Upper lobe of right lung (tissue), 1 donor: ENCODE measurements around the gene PRDM16. TPM values are rescaled to one million over a fixed set of nuclear protein-coding genes. Genes with fewer than 3 reads are reported as not detected.
"Not testable (repeated sequence)": the region's sequence is repeated elsewhere in the genome, so short reads cannot be mapped to it uniquely, and the experiment has no call there.

Source experiments
- ATAC-seq: fragments of 200-7000 bp; cut with Tn5 transposase; one replicate; pipeline ENCODE4 v1.9.1; 2020; ENCODE audit warnings: mild to moderate bottlenecking, moderate library complexity
- DNase-seq: peaks from one replicate; pipeline ENCODE4 v3.0.0-alpha.2; 2020
- H3K27ac ChIP-seq: fragments of 200-600 bp; one replicate; pipeline ENCODE4 v1.8.0; 2022
- H3K27me3 ChIP-seq: fragments of 200-600 bp; one replicate; pipeline ENCODE4 v1.8.0; 2022; ENCODE audit warnings: mild to moderate bottlenecking
- H3K36me3 ChIP-seq: fragments of 200-600 bp; one replicate; pipeline ENCODE4 v1.8.0; 2022
- H3K4me1 ChIP-seq: fragments of 200-600 bp; one replicate; pipeline ENCODE4 v1.8.0; 2022
- H3K4me3 ChIP-seq: fragments of 200-600 bp; one replicate; pipeline ENCODE4 v1.8.0; 2022; ENCODE audit warnings: mild to moderate bottlenecking
- H3K9me3 ChIP-seq: fragments of 200-600 bp; one replicate; pipeline ENCODE4 v1.8.0; 2022
- intact Hi-C: fragments of 100-400 bp; cut with DNase I; formaldehyde crosslinking; loops from one replicate; pipeline ENCODE4 v1.11.0; 2022
- total RNA-seq: library from RNA; stranded (reverse); fragmentation: NEBNext Ultra II Directional; extraction: Animal tissue kit (Norgen Biotek cat#: 25700); gene quantifications from one replicate; pipeline ENCODE4 v1.2.1, GENCODE V29; 2021
- TF ChIP-seq, protein P1 (sequence below): fragments of 200-600 bp; IDR thresholded peaks from one replicate; pipeline ENCODE4 v1.8.0; 2022; ENCODE audit warnings: antibody characterized with exemption
- donor health status: DM: no; HTN: yes; CAD: no; lungs with severe emphysema.

The PRDM16 gene
- total RNA-seq, 1 donor from 2014 or later: 21.0 TPM

DNA sequence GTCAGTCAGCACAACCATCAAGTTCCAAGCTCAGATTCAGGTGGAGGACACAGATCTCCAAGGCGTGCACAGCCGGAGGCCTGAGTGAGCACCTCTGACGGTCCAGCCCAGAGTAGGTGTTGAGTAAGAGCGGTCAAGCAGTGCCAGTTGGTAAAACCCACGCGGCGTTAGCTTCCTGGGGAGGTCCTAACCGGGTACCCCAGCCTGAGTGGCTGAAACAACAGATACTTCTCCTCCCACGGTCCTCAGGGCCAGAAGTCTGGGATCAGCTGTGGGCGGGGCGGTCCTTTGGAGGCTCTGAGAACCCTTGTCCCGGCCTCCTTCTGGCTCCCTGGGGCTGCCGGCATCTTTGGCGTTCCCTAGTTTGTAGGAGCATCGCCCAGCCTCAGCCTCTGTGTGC lies 94.4 kb downstream of the PRDM16 start:
- intact Hi-C loops: no loop called here
- no peak overlapping the region for H3K4me3 ChIP-seq
- H3K27me3 ChIP-seq: no peaks in the 10 kb centered on the region
- H3K4me1 ChIP-seq: peaks cover 7% of the 10 kb centered on the region
- no peaks in the 10 kb centered on the region for H3K9me3 ChIP-seq
- no peak overlapping the region for H3K27ac ChIP-seq
- H3K36me3 ChIP-seq: no peaks in the 10 kb centered on the region
- DNase-seq: peak; percentile 83
- TF ChIP-seq, protein P1, sequence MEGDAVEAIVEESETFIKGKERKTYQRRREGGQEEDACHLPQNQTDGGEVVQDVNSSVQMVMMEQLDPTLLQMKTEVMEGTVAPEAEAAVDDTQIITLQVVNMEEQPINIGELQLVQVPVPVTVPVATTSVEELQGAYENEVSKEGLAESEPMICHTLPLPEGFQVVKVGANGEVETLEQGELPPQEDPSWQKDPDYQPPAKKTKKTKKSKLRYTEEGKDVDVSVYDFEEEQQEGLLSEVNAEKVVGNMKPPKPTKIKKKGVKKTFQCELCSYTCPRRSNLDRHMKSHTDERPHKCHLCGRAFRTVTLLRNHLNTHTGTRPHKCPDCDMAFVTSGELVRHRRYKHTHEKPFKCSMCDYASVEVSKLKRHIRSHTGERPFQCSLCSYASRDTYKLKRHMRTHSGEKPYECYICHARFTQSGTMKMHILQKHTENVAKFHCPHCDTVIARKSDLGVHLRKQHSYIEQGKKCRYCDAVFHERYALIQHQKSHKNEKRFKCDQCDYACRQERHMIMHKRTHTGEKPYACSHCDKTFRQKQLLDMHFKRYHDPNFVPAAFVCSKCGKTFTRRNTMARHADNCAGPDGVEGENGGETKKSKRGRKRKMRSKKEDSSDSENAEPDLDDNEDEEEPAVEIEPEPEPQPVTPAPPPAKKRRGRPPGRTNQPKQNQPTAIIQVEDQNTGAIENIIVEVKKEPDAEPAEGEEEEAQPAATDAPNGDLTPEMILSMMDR: no peak
- ATAC-seq: peak; percentile 75

GRCh38 chr1:3164671-3165070 lies 95.7 kb downstream of the PRDM16 start:
- no peak overlapping the region for H3K27ac ChIP-seq
- H3K4me1 ChIP-seq: peaks cover 9% of the 10 kb centered on the region
- TF ChIP-seq, protein P1: no peak
- H3K36me3 ChIP-seq: no peaks in the 10 kb centered on the region
- H3K4me3 ChIP-seq: no peak overlapping the region
- intact Hi-C loops: no loop called here
- no peaks in the 10 kb centered on the region for H3K27me3 ChIP-seq
- H3K9me3 ChIP-seq: no peaks in the 10 kb centered on the region
- DNase-seq: no peak
- no peak for ATAC-seq

DNA sequence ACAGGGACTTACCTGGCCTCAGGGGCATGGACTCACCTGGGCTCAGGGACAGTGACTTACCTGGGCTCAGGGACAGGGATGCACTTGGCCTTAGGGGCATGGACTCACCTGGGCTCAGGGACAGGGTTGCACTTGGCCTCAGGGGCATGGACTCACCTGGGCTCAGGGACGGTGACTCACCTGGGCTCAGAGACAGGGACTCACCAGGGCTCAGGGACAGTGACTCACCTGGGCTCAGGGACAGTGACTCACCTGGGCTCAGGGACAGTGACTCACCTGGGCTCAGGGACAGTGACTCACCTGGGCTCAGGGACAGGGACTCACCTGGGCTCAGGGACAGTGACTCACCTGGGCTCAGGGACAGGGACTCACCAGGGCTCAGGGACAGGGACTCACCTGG lies 96.2 kb downstream of the PRDM16 start:
- intact Hi-C loops, ATAC-seq, H3K36me3 ChIP-seq, DNase-seq, H3K27ac ChIP-seq, H3K4me3 ChIP-seq, H3K9me3 ChIP-seq, H3K27me3 ChIP-seq: not testable (repeated sequence)
- H3K4me1 ChIP-seq: peaks cover 14% of the 10 kb centered on the region

DNA sequence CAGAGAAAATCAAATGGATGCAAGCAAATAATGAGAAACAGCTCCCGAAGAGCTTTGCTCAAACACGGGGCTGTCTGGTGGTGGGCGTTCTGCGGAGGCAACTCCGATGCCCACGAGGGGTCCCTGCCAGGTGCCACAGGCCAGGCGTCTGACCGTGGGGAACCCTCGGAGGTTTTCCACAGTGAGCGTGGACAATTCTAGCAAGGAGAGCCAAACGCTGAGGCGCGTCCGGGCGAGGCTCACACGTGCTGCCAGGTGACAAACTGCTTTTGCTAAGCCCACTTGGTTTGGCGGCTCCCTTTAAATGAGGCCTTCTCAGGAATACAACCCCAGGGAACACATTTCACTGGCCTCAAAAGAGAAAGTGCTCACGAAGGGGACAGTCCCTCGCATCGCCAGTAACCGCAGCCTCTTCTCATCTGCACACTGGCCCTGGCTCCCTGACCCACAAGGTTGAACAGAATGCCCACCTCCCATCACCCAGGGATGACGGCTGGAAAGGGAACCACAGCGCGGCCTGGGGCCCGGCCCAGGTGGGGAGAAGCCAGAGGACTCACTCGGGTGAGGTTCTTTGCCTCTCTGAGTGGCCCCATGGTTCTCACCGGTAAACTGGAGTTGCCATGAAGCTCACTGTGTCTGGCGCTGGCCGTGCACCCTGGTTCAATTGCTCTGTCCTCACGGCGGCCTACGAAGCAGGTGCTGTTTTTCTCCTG lies 97.4 kb downstream of the PRDM16 start:
- Histone ChIP-seq H3K4me3 (no peak overlapping the region), H3K9me3 (no peaks in the 10 kb centered on the region), H3K36me3 (no peaks in the 10 kb centered on the region), H3K27me3 (no peaks in the 10 kb centered on the region), H3K4me1 (peaks cover 20% of the 10 kb centered on the region), H3K27ac (no peak overlapping the region)
- TF ChIP-seq, protein P1: no peak
- ATAC-seq (no peak), DNase-seq (no peak)
- intact Hi-C loops: no loop called here

DNA sequence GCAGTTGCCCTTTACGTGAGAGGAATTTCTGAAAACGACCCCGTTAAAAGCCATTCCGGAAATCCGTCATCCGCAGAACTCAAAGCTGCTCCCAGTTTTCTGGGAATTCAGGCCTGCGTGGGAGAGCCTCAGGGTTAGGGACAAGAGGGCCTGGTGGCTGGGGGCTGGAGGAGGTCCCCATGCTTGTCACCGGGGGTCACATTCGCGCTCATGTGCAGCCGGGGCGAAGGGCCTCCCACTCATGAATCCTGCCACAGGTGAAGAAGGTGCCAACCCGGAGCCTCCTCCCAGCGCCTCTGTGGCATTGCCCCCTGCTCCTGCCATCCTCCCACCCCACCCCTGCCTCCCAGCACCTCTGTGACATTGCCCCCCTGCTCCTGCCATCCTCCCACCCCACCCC lies 98.3 kb downstream of the PRDM16 start:
- intact Hi-C loops: no loop called here
- Histone ChIP-seq H3K27me3 (no peaks in the 10 kb centered on the region), H3K27ac (no peak overlapping the region), H3K4me3 (no peak overlapping the region), H3K9me3 (no peaks in the 10 kb centered on the region), H3K4me1 (peaks cover 25% of the 10 kb centered on the region), H3K36me3 (no peaks in the 10 kb centered on the region)
- DNase-seq (no peak), ATAC-seq (no peak)
- TF ChIP-seq, protein P1: no peak

DNA sequence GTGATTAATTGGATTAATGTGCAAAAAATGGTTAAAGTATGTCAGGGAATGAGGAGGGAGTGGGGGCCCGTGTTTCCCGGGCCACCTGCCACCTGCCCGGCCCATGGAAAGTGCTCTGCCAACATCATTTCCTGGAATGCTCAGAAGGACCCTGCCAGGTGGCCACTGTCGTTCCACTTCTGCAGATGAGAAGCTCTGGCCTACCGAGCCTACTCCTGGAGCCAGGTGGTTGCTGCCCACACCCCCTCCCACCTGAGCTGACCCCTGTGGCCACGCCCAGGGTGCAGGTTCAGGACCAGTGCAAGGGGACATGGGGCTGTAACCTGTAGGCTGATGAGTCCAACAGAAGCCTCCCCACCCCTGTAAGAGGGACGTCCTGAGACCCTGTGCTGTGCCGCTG lies 99.7 kb downstream of the PRDM16 start:
- Histone ChIP-seq H3K27ac (peak overlapping the region; percentile 36), H3K4me1 (peaks cover 25% of the 10 kb centered on the region), H3K9me3 (no peaks in the 10 kb centered on the region), H3K27me3 (no peaks in the 10 kb centered on the region), H3K36me3 (no peaks in the 10 kb centered on the region), H3K4me3 (no peak overlapping the region)
- intact Hi-C loops: no loop called here
- DNase-seq: peak; percentile 77
- TF ChIP-seq, protein P1: no peak
- peak; percentile 70 for ATAC-seq
